ENCODE measurements around the gene PACRG. TPM values are rescaled to one million over a fixed set of nuclear protein-coding genes. Genes with fewer than 3 reads are reported as not detected.

The PACRG gene
- total RNA-seq, 4 donors from 2014 or later, result 0.29 to 1.6 (median 0.61) TPM

- H3K27me3 ChIP-seq, result no peaks in the 10 kb centered on the region
- ATAC-seq, result no peak
- intact Hi-C loops (cut with DNase I; ENCODE audit: low total_unique reads) (loop anchor here (2.0 to 10.0 kb wide), 6 partner anchors 101 to 773 kb away; no protein-coding TSS in a partner anchor), in situ Hi-C loops (cut with MboI; ENCODE audit: low sequenced_read_pairs in 4 of 4) (loop anchor here (5.0 to 25.0 kb wide), 7 partner anchors 221 to 931 kb away; no protein-coding TSS in a partner anchor)
- no peak for DNase-seq
- H3K27ac ChIP-seq, result peak overlapping the region in 3 of 4 donors; percentile 50 to 66 (median 60)
- no peaks in the 10 kb centered on the region for H3K36me3 ChIP-seq
- no peaks in the 10 kb centered on the region for H3K9me3 ChIP-seq
- H3K4me1 ChIP-seq, result peaks cover 10 to 23% of the 10 kb centered on the region in 2 donors
- H3K4me3 ChIP-seq, result no peak overlapping the region
- TF ChIP-seq POLR2A (IDR thresholded peaks at IDR 0.05), result no peak
These were observed 456.0 kb downstream of the PACRG start for GRCh38 chr6:163183806-163184205.

GRCh38 chr6:163185744-163186143 is 458.0 kb downstream of the PACRG start:
- H3K36me3 ChIP-seq, result no peaks in the 10 kb centered on the region
- in situ Hi-C loops (cut with MboI; ENCODE audit: low sequenced_read_pairs in 4 of 4), result loop anchor here (10.0 to 25.0 kb wide), 5 partner anchors 219 to 929 kb away; no protein-coding TSS in a partner anchor
- no peak overlapping the region for H3K4me3 ChIP-seq
- peaks cover 10 to 22% of the 10 kb centered on the region in 2 donors for H3K4me1 ChIP-seq
- intact Hi-C loops (cut with DNase I; ENCODE audit: low total_unique reads), result loop anchor here (10.0 kb wide), 2 partner anchors 99 to 399 kb away; no protein-coding TSS in a partner anchor
- H3K27me3 ChIP-seq, result no peaks in the 10 kb centered on the region
- no peak overlapping the region for H3K27ac ChIP-seq
- H3K9me3 ChIP-seq, result no peaks in the 10 kb centered on the region
- ATAC-seq (no peak), DNase-seq (no peak)
- no peak for TF ChIP-seq POLR2A (IDR thresholded peaks at IDR 0.05)
- no peak for TF ChIP-seq CTCF (IDR thresholded peaks at IDR 0.05 in 4 of 5, conservative IDR thresholded peaks at IDR 0.05 in 1 of 5)

- H3K9me3 ChIP-seq, result no peaks in the 10 kb centered on the region
- H3K4me1 ChIP-seq, result peaks cover 7 to 19% of the 10 kb centered on the region in 2 donors
- H3K4me3 ChIP-seq, result no peak overlapping the region
- no peak overlapping the region for H3K27ac ChIP-seq
- in situ Hi-C loops (cut with MboI; ENCODE audit: low sequenced_read_pairs in 4 of 4) (loop anchor here (10.0 to 25.0 kb wide), 5 partner anchors 218 to 928 kb away; no protein-coding TSS in a partner anchor), intact Hi-C loops (cut with DNase I; ENCODE audit: low total_unique reads) (loop anchor here (10.0 kb wide), 2 partner anchors 98 to 398 kb away; no protein-coding TSS in a partner anchor)
- no peak for DNase-seq
- no peaks in the 10 kb centered on the region for H3K27me3 ChIP-seq
- no peak for ATAC-seq
- no peaks in the 10 kb centered on the region for H3K36me3 ChIP-seq
- TF ChIP-seq CTCF (IDR thresholded peaks at IDR 0.05 in 4 of 5, conservative IDR thresholded peaks at IDR 0.05 in 1 of 5) (no peak), POLR2A (IDR thresholded peaks at IDR 0.05) (no peak)
These were observed 458.8 kb downstream of the PACRG start for GRCh38 chr6:163186527-163186926.

GRCh38 chr6:163187201-163187600 is 459.4 kb downstream of the PACRG start:
- peaks cover 7 to 25% of the 10 kb centered on the region in 2 donors for H3K4me1 ChIP-seq
- H3K27ac ChIP-seq, result no peak overlapping the region
- TF ChIP-seq POLR2A (IDR thresholded peaks at IDR 0.05), result no peak
- intact Hi-C loops (cut with DNase I; ENCODE audit: low total_unique reads) (loop anchor here (10.0 kb wide), 2 partner anchors 98 to 398 kb away; no protein-coding TSS in a partner anchor), in situ Hi-C loops (cut with MboI; ENCODE audit: low sequenced_read_pairs in 4 of 4) (loop anchor here (10.0 to 25.0 kb wide), 5 partner anchors 218 to 928 kb away; no protein-coding TSS in a partner anchor)
- DNase-seq (no peak), ATAC-seq (no peak)
- H3K27me3 ChIP-seq, result no peaks in the 10 kb centered on the region
- no peaks in the 10 kb centered on the region for H3K36me3 ChIP-seq
- no peaks in the 10 kb centered on the region for H3K9me3 ChIP-seq
- H3K4me3 ChIP-seq, result no peak overlapping the region

GRCh38 chr6:163187606-163188005 is 459.8 kb downstream of the PACRG start:
- TF ChIP-seq CTCF (IDR thresholded peaks at IDR 0.05 in 4 of 5, conservative IDR thresholded peaks at IDR 0.05 in 1 of 5), result no peak
- intact Hi-C loops (cut with DNase I; ENCODE audit: low total_unique reads) (loop anchor here (10.0 kb wide), 2 partner anchors 97 to 397 kb away; no protein-coding TSS in a partner anchor), in situ Hi-C loops (cut with MboI; ENCODE audit: low sequenced_read_pairs in 4 of 4) (loop anchor here (10.0 to 25.0 kb wide), 5 partner anchors 217 to 927 kb away; no protein-coding TSS in a partner anchor)
- DNase-seq, result no peak
- peaks cover 7 to 29% of the 10 kb centered on the region in 2 donors for H3K4me1 ChIP-seq
- H3K4me3 ChIP-seq, result no peak overlapping the region
- H3K27ac ChIP-seq, result no peak overlapping the region
- no peak for ATAC-seq
- H3K9me3 ChIP-seq, result no peaks in the 10 kb centered on the region
- H3K27me3 ChIP-seq, result no peaks in the 10 kb centered on the region
- no peaks in the 10 kb centered on the region for H3K36me3 ChIP-seq

Data from gastrocnemius medialis (tissue), 4 donors.